ENCODE results near the gene HINT1.

HINT1 gene

GRCh38 chr5:131139321-131139720 lies 25.7 kb downstream of the HINT1 start:
- TF ChIP-seq TAF1 (IDR thresholded peaks at IDR 0.05; ENCODE audit: borderline replicate concordance, insufficient read depth, low read length), result no peak
- TF ChIP-seq POLR2AphosphoS5 (IDR thresholded peaks at IDR 0.05; ENCODE audit: low read depth, low read length), result no peak
- TF ChIP-seq FOXP2 (optimal IDR thresholded peaks at IDR 0.05; ENCODE audit: borderline replicate concordance, extremely low read depth, extremely low read length, insufficient read depth), result no peak
- TF ChIP-seq REST (IDR thresholded peaks at IDR 0.05; ENCODE audit: insufficient read depth in 1 of 2, low read depth in 2 of 2, low read length in 2 of 2), result no peak
- no peak for TF ChIP-seq SIN3A (IDR thresholded peaks at IDR 0.05; ENCODE audit: borderline replicate concordance, insufficient read depth, low read length)

DNA sequence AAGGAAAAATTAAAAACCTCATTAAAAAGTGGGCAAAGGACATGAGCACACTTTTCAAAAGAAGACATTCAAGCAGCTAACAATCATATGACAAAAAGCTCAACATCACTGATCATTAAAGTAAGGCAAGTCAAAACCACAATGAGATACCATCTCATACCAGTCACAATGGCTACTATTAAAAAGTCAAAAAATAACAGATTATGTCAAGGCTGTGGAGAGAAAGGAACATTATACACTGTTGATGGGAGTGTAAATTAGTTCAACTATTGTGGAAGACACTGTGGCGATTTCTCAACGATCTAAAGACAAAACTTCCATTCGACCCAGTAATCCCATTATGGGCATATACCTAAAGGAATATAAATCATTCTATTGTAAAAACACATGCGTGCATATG lies 35.8 kb downstream of the HINT1 start:
- TF ChIP-seq SIN3A (IDR thresholded peaks at IDR 0.05; ENCODE audit: borderline replicate concordance, insufficient read depth, low read length), result no peak
- TF ChIP-seq FOXP2 (optimal IDR thresholded peaks at IDR 0.05; ENCODE audit: borderline replicate concordance, extremely low read depth, extremely low read length, insufficient read depth), result no peak
- TF ChIP-seq POLR2AphosphoS5 (IDR thresholded peaks at IDR 0.05; ENCODE audit: low read depth, low read length), result no peak
- no peak for TF ChIP-seq TAF1 (IDR thresholded peaks at IDR 0.05; ENCODE audit: borderline replicate concordance, insufficient read depth, low read length)
- TF ChIP-seq REST (IDR thresholded peaks at IDR 0.05; ENCODE audit: insufficient read depth in 1 of 2, low read depth in 2 of 2, low read length in 2 of 2), result no peak

- TF ChIP-seq FOXP2 (optimal IDR thresholded peaks at IDR 0.05; ENCODE audit: borderline replicate concordance, extremely low read depth, extremely low read length, insufficient read depth) (no peak), TAF1 (IDR thresholded peaks at IDR 0.05; ENCODE audit: borderline replicate concordance, insufficient read depth, low read length) (no peak), REST (IDR thresholded peaks at IDR 0.05; ENCODE audit: insufficient read depth in 1 of 2, low read depth in 2 of 2, low read length in 2 of 2) (no peak), POLR2AphosphoS5 (IDR thresholded peaks at IDR 0.05; ENCODE audit: low read depth, low read length) (no peak), SIN3A (IDR thresholded peaks at IDR 0.05; ENCODE audit: borderline replicate concordance, insufficient read depth, low read length) (no peak)
Measured at GRCh38 chr5:131114754-131115153, 50.3 kb downstream of the HINT1 start.

DNA sequence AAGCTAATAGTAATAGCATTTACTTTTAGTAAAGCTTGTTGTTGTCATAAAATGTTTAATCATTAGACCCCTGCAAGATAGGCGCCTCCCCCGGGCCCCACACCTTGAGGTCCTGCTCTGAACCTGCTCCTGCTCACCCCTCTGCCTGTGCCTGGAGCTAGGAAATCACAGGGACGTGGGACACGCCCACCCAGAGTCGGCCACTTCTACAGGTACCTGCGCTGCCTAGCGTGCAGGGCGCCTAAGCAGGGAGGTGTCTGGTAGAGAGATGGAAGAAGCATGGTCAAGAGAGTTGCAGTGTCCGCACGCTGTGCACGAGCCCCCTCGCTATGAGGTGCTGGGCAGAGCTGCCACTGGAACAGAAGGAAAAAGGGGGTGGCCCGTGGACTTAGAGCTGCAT lies 52.6 kb downstream of the HINT1 start:
- no peak for TF ChIP-seq FOXP2 (optimal IDR thresholded peaks at IDR 0.05; ENCODE audit: borderline replicate concordance, extremely low read depth, extremely low read length, insufficient read depth)
- TF ChIP-seq SIN3A (IDR thresholded peaks at IDR 0.05; ENCODE audit: borderline replicate concordance, insufficient read depth, low read length), result no peak

DNA sequence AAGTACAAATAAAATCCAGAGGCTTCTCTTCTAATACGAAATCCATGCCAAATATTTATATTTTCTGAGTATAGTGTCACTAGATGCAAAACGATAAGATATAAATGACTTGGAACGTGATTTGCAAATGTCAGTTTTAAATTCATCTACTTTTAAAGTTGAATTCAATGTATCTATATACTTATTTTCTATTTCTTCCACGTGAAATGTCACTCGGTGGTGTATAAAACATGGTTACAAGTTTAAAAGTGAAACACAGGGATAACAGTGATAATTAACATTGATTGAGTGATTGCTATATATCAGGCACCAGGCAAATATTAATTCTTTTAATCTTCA lies 54.8 kb downstream of the HINT1 start:
- TF ChIP-seq FOXP2 (optimal IDR thresholded peaks at IDR 0.05; ENCODE audit: borderline replicate concordance, extremely low read depth, extremely low read length, insufficient read depth) (no peak), REST (IDR thresholded peaks at IDR 0.05; ENCODE audit: insufficient read depth in 1 of 2, low read depth in 2 of 2, low read length in 2 of 2) (no peak), TAF1 (IDR thresholded peaks at IDR 0.05; ENCODE audit: borderline replicate concordance, insufficient read depth, low read length) (no peak), SIN3A (IDR thresholded peaks at IDR 0.05; ENCODE audit: borderline replicate concordance, insufficient read depth, low read length) (no peak), POLR2AphosphoS5 (IDR thresholded peaks at IDR 0.05; ENCODE audit: low read depth, low read length) (no peak)
